ENCODE results near the gene RNF224. TPM values are rescaled to one million over a fixed set of nuclear protein-coding genes. Genes with fewer than 3 reads are reported as not detected.

RNF224 gene
- polyA plus RNA-seq, 4 donors, result 0.03 to 83.7 TPM; not detected in 2

- WGBS, 3 donors, result 14 to 32% (median 25%) methylated on average over 23 of the region's 23 CpGs
- DNase-seq (no peak), FAIRE-seq (no peak)
- Histone ChIP-seq H3K36me3 (ENCODE audit: control insufficient read depth in 3 of 3, insufficient read depth in 2 of 3, low read depth in 1 of 3, low read length in 3 of 3) (peaks cover 0 to 85% (median 0%) of the 10 kb centered on the region in 3 donors), H3K27me3 (ENCODE audit: control insufficient read depth in 3 of 3, insufficient read depth in 3 of 3, low read length in 3 of 3) (no peaks in the 10 kb centered on the region), H3K4me1 (ENCODE audit: control insufficient read depth in 3 of 3, insufficient read depth in 2 of 3, low read depth in 1 of 3, low read length in 2 of 3) (peaks cover 3 to 35% (median 19%) of the 10 kb centered on the region in 3 donors), H3K9me3 (ENCODE audit: control insufficient read depth in 2 of 2, insufficient read depth in 1 of 2, low read depth in 1 of 2, low read length in 1 of 2) (no peaks in the 10 kb centered on the region), H3K4me3 (ENCODE audit: low read depth in 1 of 3, low read length in 3 of 3) (peak overlapping the region; percentile 84 to 100 (median 89)), H3K27ac (ENCODE audit: low read depth in 1 of 3, low read length in 2 of 3) (peak overlapping the region; percentile 78 to 96 (median 96))
These were observed 37.7 kb upstream of the RNF224 start for GRCh38 chr9:137189297-137190295.

GRCh38 chr9:137190315-137190856 is 36.9 kb upstream of the RNF224 start:
- peaks cover 0 to 85% (median 0%) of the 10 kb centered on the region in 3 donors for H3K36me3 ChIP-seq (ENCODE audit: control insufficient read depth in 3 of 3, insufficient read depth in 2 of 3, low read depth in 1 of 3, low read length in 3 of 3)
- peak overlapping the region in 1 of 3 donors; percentile 96 for H3K27ac ChIP-seq (ENCODE audit: low read depth in 1 of 3, low read length in 2 of 3)

GRCh38 chr9:137191245-137191644 is 36.1 kb upstream of the RNF224 start:
- no peak overlapping the region for H3K27ac ChIP-seq (ENCODE audit: low read depth in 1 of 3, low read length in 2 of 3)
- peaks cover 3 to 48% (median 19%) of the 10 kb centered on the region in 3 donors for H3K4me1 ChIP-seq (ENCODE audit: control insufficient read depth in 3 of 3, insufficient read depth in 2 of 3, low read depth in 1 of 3, low read length in 2 of 3)
- H3K27me3 ChIP-seq (ENCODE audit: control insufficient read depth in 3 of 3, insufficient read depth in 3 of 3, low read length in 3 of 3), result no peaks in the 10 kb centered on the region
- no peak for DNase-seq
- 74 to 76% (median 74%) methylated on average over 3 of the region's 3 CpGs for WGBS, 3 donors
- H3K36me3 ChIP-seq (ENCODE audit: control insufficient read depth in 3 of 3, insufficient read depth in 2 of 3, low read depth in 1 of 3, low read length in 3 of 3), result peaks cover 0 to 82% (median 0%) of the 10 kb centered on the region in 3 donors
- FAIRE-seq, result no peak
- H3K9me3 ChIP-seq (ENCODE audit: control insufficient read depth in 2 of 2, insufficient read depth in 1 of 2, low read depth in 1 of 2, low read length in 1 of 2), result no peaks in the 10 kb centered on the region
- H3K4me3 ChIP-seq (ENCODE audit: low read depth in 1 of 3, low read length in 3 of 3), result no peak overlapping the region

More at GRCh38 chr9:137190315-137190856, 36.9 kb upstream of the RNF224 start:
- FAIRE-seq (no peak), DNase-seq (peak in 1 of 2 donors; percentile 53)
- Histone ChIP-seq H3K9me3 (ENCODE audit: control insufficient read depth in 2 of 2, insufficient read depth in 1 of 2, low read depth in 1 of 2, low read length in 1 of 2) (no peaks in the 10 kb centered on the region), H3K4me1 (ENCODE audit: control insufficient read depth in 3 of 3, insufficient read depth in 2 of 3, low read depth in 1 of 3, low read length in 2 of 3) (peaks cover 3 to 43% (median 19%) of the 10 kb centered on the region in 3 donors), H3K4me3 (ENCODE audit: low read depth in 1 of 3, low read length in 3 of 3) (peak overlapping the region in 2 of 3 donors; percentile 89 to 100), H3K27me3 (ENCODE audit: control insufficient read depth in 3 of 3, insufficient read depth in 3 of 3, low read length in 3 of 3) (no peaks in the 10 kb centered on the region)
- 33 to 68% (median 60%) methylated on average over 7 to 9 of the region's 9 CpGs for WGBS, 3 donors

DNA sequence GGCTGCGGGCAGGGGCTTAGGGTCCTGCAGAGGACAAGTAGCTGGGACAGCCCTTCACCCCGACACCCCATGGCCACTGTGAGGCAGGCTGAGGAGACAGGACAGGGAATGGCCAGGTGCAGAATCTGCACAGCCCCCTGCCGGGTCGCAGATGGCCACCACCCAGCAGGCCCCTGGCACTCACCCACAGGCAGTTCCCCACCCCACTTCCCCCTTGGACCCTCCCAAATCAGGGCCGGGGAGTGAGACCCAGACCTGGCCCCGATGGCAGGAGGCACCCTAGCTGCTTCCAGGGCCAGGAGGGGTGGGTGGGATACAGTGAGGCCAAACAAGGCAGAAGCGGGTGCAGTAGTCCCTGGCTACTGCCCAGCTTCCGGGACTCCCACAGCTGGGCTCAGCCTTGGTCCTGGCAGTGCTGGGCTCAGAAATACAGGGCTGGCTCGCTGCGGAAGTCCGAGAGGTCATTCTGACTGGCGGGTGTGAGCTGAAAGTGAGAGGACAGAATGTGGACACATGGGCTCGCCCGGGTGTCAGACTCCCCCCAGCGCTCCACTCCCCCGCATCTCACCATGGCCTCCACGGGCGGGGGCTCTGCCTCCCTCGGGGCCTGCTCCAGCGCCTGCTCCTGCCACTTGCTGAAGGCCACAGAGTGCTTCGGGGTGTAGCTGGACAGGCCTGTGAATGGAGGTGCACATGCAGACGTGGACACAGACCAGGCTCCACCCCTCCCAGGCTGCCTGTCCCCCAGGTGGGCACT is 35.4 kb upstream of the RNF224 start:
- H3K4me1 ChIP-seq (ENCODE audit: control insufficient read depth in 3 of 3, insufficient read depth in 2 of 3, low read depth in 1 of 3, low read length in 2 of 3), result peaks cover 3 to 48% (median 16%) of the 10 kb centered on the region in 3 donors
- no peak overlapping the region for H3K27ac ChIP-seq (ENCODE audit: low read depth in 1 of 3, low read length in 2 of 3)
- no peak for FAIRE-seq
- H3K36me3 ChIP-seq (ENCODE audit: control insufficient read depth in 3 of 3, insufficient read depth in 2 of 3, low read depth in 1 of 3, low read length in 3 of 3), result peaks cover 0 to 80% (median 0%) of the 10 kb centered on the region in 3 donors
- no peaks in the 10 kb centered on the region for H3K27me3 ChIP-seq (ENCODE audit: control insufficient read depth in 3 of 3, insufficient read depth in 3 of 3, low read length in 3 of 3)
- H3K4me3 ChIP-seq (ENCODE audit: low read depth in 1 of 3, low read length in 3 of 3), result no peak overlapping the region
- DNase-seq, result no peak
- 82 to 85% (median 82%) methylated on average over 19 to 22 of the region's 22 CpGs for WGBS, 3 donors
- no peaks in the 10 kb centered on the region for H3K9me3 ChIP-seq (ENCODE audit: control insufficient read depth in 2 of 2, insufficient read depth in 1 of 2, low read depth in 1 of 2, low read length in 1 of 2)

- H3K9me3 ChIP-seq (ENCODE audit: control insufficient read depth in 2 of 2, insufficient read depth in 1 of 2, low read depth in 1 of 2, low read length in 1 of 2), result no peaks in the 10 kb centered on the region
- H3K4me3 ChIP-seq (ENCODE audit: low read depth in 1 of 3, low read length in 3 of 3), result no peak overlapping the region
- H3K36me3 ChIP-seq (ENCODE audit: control insufficient read depth in 3 of 3, insufficient read depth in 2 of 3, low read depth in 1 of 3, low read length in 3 of 3), result peaks cover 0 to 78% (median 0%) of the 10 kb centered on the region in 3 donors
- no peak overlapping the region for H3K27ac ChIP-seq (ENCODE audit: low read depth in 1 of 3, low read length in 2 of 3)
- no peaks in the 10 kb centered on the region for H3K27me3 ChIP-seq (ENCODE audit: control insufficient read depth in 3 of 3, insufficient read depth in 3 of 3, low read length in 3 of 3)
- peaks cover 3 to 48% (median 10%) of the 10 kb centered on the region in 3 donors for H3K4me1 ChIP-seq (ENCODE audit: control insufficient read depth in 3 of 3, insufficient read depth in 2 of 3, low read depth in 1 of 3, low read length in 2 of 3)
- DNase-seq (no peak), FAIRE-seq (no peak)
- WGBS, 3 donors, result 68 to 79% (median 75%) methylated on average over 10 of the region's 10 CpGs
These were observed 34.9 kb upstream of the RNF224 start for GRCh38 chr9:137192448-137192780.

DNA sequence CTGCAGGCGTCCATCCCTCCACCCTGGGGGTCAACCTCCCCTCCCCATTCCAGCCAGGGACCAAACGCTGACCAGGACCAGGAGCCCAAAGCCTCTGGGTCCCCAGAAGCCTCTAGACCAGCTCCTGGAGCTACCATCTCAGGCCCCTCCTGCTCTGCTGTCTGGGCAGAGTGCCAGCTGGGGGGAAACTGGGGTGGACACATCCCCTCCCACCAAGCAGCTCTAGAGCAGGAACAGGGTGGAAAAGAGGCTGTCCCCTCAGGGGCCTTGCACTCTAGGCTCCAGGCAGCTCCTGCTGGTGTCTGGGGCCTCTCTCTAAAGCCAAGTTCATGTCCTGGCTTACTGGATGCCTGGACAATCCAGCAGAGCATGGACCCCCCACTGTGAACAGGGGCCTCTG is 34.4 kb upstream of the RNF224 start:
- no peak for FAIRE-seq
- Histone ChIP-seq H3K4me1 (ENCODE audit: control insufficient read depth in 3 of 3, insufficient read depth in 2 of 3, low read depth in 1 of 3, low read length in 2 of 3) (peaks cover 3 to 48% (median 7%) of the 10 kb centered on the region in 3 donors), H3K27me3 (ENCODE audit: control insufficient read depth in 3 of 3, insufficient read depth in 3 of 3, low read length in 3 of 3) (no peaks in the 10 kb centered on the region), H3K27ac (ENCODE audit: low read depth in 1 of 3, low read length in 2 of 3) (no peak overlapping the region), H3K36me3 (ENCODE audit: control insufficient read depth in 3 of 3, insufficient read depth in 2 of 3, low read depth in 1 of 3, low read length in 3 of 3) (peaks cover 0 to 78% (median 0%) of the 10 kb centered on the region in 3 donors), H3K4me3 (ENCODE audit: low read depth in 1 of 3, low read length in 3 of 3) (no peak overlapping the region), H3K9me3 (ENCODE audit: control insufficient read depth in 2 of 2, insufficient read depth in 1 of 2, low read depth in 1 of 2, low read length in 1 of 2) (no peaks in the 10 kb centered on the region)
- 83 to 86% (median 85%) methylated on average over 2 of the region's 2 CpGs for WGBS, 3 donors
- DNase-seq, result no peak

- Histone ChIP-seq H3K36me3 (ENCODE audit: control insufficient read depth in 3 of 3, insufficient read depth in 2 of 3, low read depth in 1 of 3, low read length in 3 of 3) (peaks cover 0 to 84% (median 0%) of the 10 kb centered on the region in 3 donors), H3K4me3 (ENCODE audit: low read depth in 1 of 3, low read length in 3 of 3) (no peak overlapping the region), H3K27me3 (ENCODE audit: control insufficient read depth in 3 of 3, insufficient read depth in 3 of 3, low read length in 3 of 3) (no peaks in the 10 kb centered on the region), H3K27ac (ENCODE audit: low read depth in 1 of 3, low read length in 2 of 3) (no peak overlapping the region), H3K4me1 (ENCODE audit: control insufficient read depth in 3 of 3, insufficient read depth in 2 of 3, low read depth in 1 of 3, low read length in 2 of 3) (peaks cover 3 to 56% (median 7%) of the 10 kb centered on the region in 3 donors), H3K9me3 (ENCODE audit: control insufficient read depth in 2 of 2, insufficient read depth in 1 of 2, low read depth in 1 of 2, low read length in 1 of 2) (no peaks in the 10 kb centered on the region)
- DNase-seq (no peak), FAIRE-seq (no peak)
- WGBS, 3 donors, result 58 to 82% (median 78%) methylated on average over 9 to 14 of the region's 14 CpGs
These were observed 33.5 kb upstream of the RNF224 start for GRCh38 chr9:137193771-137194170.

GRCh38 chr9:137194388-137194787 is 32.9 kb upstream of the RNF224 start:
- 18 to 61% (median 49%) methylated on average over 13 to 16 of the region's 16 CpGs for WGBS, 3 donors
- no peak for DNase-seq
- H3K27me3 ChIP-seq (ENCODE audit: control insufficient read depth in 3 of 3, insufficient read depth in 3 of 3, low read length in 3 of 3), result no peaks in the 10 kb centered on the region
- H3K27ac ChIP-seq (ENCODE audit: low read depth in 1 of 3, low read length in 2 of 3), result peak overlapping the region in 1 of 3 donors; percentile 91
- H3K36me3 ChIP-seq (ENCODE audit: control insufficient read depth in 3 of 3, insufficient read depth in 2 of 3, low read depth in 1 of 3, low read length in 3 of 3), result peaks cover 0 to 88% (median 0%) of the 10 kb centered on the region in 3 donors
- H3K4me1 ChIP-seq (ENCODE audit: control insufficient read depth in 3 of 3, insufficient read depth in 2 of 3, low read depth in 1 of 3, low read length in 2 of 3), result peaks cover 3 to 59% (median 7%) of the 10 kb centered on the region in 3 donors
- FAIRE-seq, result no peak
- no peaks in the 10 kb centered on the region for H3K9me3 ChIP-seq (ENCODE audit: control insufficient read depth in 2 of 2, insufficient read depth in 1 of 2, low read depth in 1 of 2, low read length in 1 of 2)
- peak overlapping the region in 1 of 3 donors; percentile 35 for H3K4me3 ChIP-seq (ENCODE audit: low read depth in 1 of 3, low read length in 3 of 3)
